HT-29 (cell line): Measurements from ENCODE around the gene KLF5. TPM values are rescaled to one million over a fixed set of nuclear protein-coding genes. Genes with fewer than 3 reads are reported as not detected.
"Not testable (repeated sequence)": the region's sequence is repeated elsewhere in the genome, so short reads cannot be mapped to it uniquely, and the experiment has no call there.

Experiments
- DNase-seq: peaks from one replicate; pipeline ENCODE4 v3.0.0-alpha.2; 2015; ENCODE audit warnings: low spot score
- total RNA-seq: library from RNA; depleted of rRNA; stranded (reverse); fragments of >200 nt; shearing (Covaris generic); gene quantifications from 2 replicates; pipeline ENCODE4 v1.2.3, GENCODE V29; 2014

KLF5 gene
- total RNA-seq, 1 experiment from 2014 or later: 129 TPM

DNA sequence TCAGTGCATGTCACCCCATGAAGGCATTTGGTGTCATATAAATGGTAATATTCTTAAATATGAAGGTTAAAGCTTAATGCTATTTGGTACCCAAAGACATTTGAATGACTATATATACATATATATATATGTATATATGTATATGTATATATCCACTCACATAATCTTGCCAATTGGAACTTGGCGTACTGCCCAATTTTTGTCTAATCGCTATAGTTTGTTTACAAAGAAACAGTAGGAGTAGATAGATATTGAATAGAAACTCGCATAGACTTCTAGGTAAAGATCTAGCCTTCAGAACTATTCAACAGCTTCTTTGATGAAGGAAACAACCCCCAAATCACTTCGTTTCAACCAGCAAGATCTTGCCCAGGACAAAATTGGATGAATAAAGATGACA, 24.1 kb downstream of the KLF5 start:
- peak; percentile 66 for DNase-seq

DNA sequence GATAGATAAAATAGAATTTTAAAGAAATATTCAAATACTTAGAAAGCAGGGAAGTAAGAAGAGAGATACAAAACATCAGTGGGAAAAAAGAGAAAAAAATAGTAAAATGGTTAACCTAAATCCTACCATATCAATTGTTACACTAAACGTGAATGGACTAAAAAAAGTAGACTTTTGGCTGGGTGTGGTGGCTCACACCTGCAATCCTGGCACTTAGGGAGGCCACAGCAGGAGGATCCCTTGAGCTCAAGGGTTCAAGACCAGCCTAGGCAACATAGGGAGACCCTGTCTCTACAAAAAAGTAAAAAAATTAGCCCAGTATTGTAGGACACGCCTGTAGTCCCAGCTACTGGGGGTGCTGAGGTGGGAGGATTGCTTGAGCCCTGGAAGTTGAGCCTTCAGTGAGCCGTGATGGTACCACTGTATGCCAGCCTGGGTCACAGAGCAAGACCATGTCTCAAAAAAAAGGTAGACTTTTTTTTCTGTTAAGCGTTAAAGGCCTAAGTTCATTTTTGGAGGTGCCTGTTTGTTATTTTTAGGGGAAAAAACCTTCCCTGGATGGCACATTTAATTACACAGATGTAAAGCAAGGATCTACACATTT, 29.6 kb downstream of the KLF5 start:
- DNase-seq: no peak

DNA sequence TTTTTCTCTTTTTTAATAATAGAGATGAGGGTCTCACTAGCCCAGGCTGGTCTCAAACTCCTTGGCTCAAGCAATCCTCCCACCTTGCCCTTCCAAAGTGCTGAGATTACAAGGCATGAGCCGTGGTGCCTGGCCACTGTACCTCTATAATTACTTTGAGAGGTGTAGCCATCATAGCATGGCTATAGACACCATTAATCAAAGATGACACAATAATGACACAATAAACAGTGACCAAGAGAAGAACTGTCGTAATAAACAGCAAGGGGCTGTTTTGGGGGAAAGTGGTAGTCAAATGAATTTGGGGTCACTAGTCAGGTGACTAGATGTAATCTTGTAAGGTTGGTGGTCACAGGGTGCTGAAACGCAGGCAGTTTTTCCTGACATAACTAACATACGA, 30.4 kb downstream of the KLF5 start:
- DNase-seq: peak; percentile 23

DNA sequence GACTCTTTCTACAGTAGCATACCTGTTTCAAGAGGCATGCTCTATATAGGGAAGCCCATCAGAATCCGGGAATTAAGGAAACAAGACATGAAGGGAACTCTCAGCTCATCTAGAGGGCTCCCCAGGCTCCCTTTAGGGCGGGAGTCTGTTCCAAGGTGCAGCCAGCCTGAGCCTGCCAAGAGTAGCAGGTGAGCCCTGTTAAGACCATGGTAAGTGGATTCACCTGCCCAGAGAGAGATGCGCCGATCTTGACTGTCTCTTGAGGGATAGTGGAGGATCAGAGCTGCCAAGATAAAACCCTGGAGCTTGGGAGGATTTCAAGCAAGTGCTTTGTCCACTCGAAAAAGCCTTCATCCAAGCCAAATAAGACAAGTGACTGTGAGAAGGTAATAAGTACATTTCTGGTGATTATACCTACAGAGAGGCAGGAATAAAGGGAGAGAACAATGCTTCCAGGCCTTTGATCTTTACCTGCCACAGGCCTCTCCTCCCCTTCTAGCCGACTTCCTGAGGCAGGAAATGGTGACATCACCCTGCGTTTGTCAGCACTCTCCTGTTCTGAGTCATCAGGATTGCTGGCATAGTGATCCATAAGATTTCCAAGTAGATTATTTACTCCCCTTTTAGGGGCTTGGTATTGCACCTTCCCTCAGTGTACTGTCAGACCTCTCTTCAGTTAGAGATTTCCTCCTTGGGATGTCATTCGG, 31.5 kb downstream of the KLF5 start:
- peak; percentile 98 for DNase-seq

DNA sequence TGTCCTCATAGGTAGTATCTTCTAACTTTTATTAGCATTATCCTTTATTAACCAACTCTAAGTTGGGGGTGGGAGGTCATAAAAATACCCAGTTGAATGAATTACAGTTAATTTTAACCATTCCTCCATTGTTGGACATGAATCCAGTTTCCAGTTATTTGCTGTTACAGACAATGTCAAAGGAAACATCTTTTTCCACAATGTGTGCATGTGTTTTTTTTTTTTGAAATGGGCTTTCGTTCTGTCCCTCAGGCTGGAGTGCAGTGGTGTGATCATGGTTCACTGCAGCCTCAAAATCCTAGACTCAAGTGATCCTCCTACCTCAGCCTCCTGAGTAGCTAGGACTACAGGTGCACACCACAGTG, 32.0 kb downstream of the KLF5 start:
- DNase-seq: no peak

DNA sequence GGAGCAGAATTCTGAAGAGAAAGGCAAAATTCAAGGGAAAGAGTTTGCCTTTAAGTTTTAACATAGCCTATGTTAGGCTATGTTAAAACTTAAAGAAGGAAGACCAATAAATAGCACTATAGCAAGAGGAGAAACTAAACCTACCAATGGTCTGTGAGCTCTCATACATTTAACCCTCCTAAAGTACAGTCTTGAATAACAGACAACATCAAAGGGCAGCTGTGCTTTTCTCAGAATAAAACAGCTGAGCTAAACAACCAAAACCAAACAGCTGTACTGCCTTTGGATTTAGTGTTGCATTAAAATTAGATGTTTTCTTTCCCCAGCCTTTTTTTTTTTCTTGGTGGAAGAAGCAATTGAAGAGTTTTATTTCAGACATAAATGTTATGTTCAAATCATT, 34.0 kb downstream of the KLF5 start:
- DNase-seq: peak; percentile 26

DNA sequence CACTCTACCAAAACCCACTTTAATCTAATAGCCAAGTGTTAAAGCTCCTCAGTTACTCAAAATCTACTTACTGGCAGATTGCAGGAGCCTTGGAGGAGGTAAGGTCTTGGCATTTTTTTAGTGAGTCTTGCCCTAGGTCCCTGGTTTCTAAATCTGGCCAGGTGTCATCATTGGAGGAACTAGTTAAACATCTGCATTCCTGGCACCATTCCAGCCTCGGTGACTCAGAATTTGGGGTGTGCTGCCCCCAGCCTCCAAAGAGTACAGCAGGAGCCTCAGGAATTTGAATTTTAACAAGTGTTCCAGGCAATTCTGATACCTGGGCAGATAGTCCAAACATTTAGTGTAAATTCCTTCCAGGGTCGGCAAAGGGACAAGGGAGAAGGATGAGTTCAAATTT, 37.4 kb downstream of the KLF5 start:
- DNase-seq: peak; percentile 83

DNA sequence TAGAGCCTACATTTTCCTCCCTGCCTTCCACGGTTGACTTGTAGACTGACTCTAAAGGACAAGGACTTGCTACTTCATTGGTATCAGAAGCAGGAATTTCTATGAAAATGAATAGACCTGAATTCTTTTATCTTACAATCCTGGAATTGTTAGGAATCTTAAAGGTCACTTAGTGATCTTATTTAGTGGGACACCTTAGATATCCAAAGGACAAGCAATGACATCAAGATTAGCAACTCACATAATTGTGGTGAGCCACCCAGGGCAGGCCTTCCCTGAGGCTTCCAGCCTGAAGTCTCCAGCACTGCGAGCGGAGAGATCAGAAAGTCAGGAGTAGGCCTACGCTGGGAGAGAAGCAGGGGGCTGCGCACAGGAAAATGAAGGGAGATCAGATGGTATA, 37.8 kb downstream of the KLF5 start:
- DNase-seq: peak; percentile 63

DNA sequence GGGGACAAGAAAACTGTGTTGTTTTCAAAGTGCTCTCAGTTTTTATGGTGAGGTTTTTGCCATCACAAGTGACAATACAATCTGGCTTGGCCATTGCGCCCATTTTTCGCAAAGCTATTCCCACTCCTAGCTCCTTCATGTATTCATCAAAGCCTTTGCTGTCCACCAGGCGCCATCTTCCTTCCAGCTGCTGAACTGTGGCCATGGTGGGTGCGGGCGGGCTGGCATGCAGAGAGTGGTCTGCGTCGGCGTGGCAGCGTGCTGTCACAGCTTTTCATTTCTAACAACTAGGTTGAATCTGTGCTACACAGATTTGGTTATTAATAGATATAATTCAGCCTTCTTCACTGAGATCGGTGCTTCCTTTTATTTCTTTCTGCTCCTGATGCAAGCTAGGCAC, 42.0 kb downstream of the KLF5 start:
- DNase-seq: not testable (repeated sequence)

DNA sequence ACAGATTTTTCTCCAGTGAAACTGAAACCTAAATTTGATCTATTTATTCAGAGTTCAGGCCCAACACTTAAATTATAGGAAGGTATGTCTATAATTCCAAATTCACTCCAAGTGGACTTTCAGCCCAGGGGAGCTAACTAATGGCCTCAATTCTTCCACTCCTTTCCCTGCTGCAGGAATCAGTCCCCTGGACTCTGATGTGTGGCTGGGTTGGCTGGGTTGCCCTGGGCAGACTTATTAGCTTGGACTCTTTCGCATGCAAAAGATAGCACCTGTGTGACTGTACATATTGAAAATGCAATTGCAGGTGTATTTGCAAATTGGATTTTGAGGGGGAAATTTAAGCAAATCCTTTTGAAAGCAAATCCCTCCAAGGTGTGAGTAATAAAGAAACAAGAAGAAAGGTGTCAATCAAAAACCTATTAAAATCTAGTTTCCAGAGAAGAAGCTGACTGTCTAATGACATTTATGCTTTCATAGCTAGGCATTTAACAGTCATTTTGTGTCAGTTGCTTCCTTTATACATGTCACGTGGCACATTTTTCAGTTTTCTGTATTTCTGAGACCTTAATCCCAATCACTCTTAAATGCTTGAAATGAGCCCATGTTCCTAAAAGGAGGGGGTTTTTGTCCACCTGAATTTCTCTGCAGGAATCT, 42.7 kb downstream of the KLF5 start:
- DNase-seq: no peak

DNA sequence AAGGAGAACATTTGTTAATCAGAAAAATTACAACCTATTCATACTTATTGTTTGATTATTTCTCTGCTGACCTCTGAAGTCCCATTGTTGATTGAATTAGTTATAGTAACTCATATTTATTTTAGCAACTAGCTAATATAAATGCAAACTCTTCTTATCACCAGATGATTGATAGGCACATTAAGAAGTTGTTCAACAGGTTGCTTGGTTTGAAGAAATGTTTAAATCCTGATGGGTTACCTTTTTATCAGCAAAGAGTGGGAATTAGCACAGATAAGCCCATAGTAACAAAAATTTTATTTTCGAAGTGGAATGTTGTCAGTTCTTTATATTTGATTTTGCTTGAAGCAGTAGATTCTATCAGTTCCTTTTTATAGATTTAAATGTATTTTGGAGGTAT, 44.4 kb downstream of the KLF5 start:
- DNase-seq: peak; percentile 86

DNA sequence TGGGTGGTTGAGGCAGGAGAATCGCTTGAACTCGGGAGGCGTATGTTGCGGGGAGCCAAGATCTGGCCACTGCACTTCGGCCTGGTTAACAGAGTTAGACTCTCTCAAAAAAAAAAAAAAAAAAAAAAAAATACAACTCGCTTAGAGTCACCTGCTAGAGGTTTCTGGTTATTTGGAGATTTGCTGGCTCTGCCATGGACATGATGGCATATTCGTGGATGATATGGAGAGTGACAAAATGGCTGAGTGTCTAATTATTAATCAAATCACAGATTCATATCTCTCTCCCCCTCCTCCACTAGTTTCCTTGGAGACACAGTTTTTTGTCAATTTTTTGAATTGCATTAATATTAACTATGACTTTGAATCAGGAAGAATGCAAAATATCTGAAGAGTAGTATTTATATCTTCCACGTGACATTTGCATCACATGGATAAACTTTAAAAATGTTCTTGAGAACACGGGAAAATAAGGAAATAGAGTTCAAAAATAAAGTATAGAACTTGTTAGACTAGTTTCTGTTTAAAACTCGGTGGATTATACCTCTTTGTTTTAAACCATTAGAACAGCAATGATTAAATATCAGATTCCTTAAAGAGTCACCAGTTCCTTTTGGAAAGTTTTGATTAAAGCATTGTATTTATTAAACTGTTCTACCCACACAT, 47.8 kb downstream of the KLF5 start:
- peak; percentile 80 for DNase-seq

DNA sequence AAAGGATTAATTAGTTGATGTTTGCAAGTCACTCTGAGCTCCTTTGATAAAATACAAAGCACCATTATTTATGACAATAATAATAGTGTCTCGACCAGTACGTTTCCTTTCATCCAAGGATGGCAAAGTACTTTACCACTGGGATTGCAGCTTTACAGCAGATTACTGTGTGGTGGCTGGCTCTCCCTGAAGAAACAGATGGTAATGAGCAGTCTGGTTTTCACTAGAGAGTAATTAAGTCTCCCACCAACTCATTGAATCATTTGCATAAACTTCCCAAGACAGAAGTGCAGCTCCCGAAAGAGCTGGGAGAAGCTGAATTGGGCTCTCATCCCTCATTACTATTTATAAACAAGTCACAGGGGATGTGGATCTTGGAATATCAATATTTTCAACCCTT, 48.7 kb downstream of the KLF5 start:
- no peak for DNase-seq

DNA sequence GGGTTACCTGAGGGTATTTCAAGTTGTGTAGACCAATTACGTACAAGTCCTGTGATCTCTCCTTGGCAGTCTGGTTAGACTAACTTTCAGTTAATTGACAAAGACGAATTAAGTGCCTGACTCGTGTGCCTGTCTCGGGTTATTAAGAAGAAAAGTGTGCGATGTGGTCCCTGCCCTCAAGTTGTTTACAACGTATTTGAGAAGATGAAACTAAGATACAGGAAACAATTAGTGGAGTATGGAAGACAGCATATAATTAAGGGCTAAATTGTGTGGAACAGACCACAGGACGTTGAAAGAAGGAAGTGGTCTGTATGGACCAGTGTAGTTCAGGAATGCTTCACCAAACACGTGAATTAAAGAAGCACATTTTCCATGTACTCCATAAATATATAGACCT, 49.2 kb downstream of the KLF5 start:
- no peak for DNase-seq

DNA sequence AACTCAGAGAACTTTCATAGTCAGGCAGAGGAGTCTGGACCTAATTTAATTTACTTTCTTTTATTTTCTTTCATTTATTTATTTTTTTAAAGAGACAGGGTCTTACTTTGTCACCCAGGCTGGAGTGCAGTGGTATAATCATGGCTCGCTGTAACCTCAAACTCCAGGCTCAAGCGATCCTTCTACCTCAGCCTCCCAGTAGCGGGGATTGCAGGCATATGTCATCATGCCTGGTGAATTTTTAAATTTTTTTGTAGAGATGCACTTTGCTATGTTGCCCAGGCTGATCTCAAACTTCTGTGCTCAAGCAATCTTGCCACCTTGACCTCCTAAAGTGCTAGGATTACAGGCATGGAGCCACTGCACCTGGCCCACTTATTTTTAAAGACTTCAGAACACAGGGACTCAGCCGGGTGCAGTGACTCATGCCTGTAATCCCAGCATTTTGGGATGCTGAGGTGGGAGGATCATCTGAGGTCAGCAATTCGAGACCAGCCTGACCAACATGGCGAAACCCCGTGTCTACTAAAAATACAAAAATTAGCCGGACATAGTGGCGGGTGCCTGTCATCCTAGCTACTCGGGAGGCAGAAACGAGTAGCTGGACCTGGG, 50.6 kb downstream of the KLF5 start:
- DNase-seq: no peak

DNA sequence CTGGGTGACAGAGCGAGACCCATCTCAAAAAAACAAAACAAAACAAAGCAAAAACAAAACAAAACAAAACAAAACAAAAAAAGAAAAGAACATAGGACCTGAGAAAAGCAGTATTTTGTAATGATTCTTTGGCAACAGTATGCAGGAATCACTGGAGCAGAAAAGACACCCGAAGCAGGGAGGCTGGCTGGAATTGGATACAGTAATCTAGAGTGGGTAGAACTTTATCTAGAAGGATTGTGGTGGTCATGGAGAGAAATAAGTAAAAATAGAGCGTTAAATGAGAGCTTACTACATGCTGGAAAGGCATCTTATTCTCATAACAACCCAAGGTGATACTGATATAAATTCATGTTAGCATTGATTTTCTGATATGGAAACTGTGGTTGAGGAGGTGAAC, 51.2 kb downstream of the KLF5 start:
- no peak for DNase-seq

DNA sequence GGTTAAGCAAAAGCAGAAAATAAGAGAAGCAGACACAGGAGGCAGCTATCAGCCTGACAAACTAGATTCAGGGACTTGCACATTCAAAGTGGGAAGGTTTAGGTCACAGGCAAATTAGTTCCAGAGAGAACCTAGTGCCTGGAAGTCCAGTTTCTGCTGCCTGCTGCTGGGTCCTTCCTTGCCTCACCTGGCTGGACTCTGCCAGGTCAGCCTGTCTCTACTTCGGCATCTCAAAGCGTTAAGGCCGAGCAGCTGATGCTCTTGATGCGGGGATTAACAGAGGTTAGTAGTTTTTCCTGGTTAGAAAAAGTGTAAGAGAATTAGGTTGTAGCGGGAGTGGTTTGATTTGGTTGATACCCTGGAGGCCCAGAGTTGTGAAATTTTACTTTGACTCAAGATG, 52.0 kb downstream of the KLF5 start:
- no peak for DNase-seq

DNA sequence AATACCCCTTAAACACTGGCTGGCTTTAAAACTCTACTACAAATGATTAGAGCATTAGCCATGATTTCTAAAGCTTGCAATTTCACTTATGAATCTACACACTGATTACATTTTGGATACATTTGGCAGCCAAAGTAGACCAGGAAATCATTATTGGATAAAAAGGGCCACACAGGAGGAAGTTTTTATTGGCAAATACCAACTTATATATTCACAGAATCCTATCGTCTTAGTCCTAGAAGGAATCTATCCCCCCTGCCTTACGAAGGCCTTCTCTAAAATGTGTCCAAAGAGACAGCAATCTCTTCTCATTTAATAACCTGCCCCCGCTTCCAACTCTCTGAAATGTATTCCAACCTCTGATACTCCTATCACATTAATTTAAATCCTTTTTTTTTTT, 52.5 kb downstream of the KLF5 start:
- DNase-seq: no peak

DNA sequence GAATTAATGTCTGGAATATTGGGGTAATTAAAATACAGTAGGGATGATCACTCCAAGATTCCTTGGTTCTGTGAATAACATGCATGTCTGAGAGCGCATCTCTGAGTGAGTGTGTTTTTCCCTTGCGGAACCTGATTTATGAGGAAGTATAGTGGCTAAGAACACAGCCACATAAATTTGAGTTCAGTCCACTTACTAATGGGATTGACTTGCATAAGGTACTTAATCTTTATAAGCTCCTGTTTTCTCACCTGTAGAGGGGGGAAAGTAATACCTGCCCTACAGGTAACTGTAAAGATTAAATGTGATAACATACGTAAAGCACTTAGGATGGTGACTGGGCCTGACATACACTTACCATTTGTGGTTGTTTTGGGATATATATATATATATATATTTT, 60.8 kb downstream of the KLF5 start:
- DNase-seq: peak; percentile 58
